Measurements from ENCODE around the gene CFAP97. TPM values are rescaled to one million over a fixed set of nuclear protein-coding genes. Genes with fewer than 3 reads are reported as not detected.

The CFAP97 gene
- total RNA-seq, 2 donors from 2014 or later: 12.2 to 22.4 TPM

DNA sequence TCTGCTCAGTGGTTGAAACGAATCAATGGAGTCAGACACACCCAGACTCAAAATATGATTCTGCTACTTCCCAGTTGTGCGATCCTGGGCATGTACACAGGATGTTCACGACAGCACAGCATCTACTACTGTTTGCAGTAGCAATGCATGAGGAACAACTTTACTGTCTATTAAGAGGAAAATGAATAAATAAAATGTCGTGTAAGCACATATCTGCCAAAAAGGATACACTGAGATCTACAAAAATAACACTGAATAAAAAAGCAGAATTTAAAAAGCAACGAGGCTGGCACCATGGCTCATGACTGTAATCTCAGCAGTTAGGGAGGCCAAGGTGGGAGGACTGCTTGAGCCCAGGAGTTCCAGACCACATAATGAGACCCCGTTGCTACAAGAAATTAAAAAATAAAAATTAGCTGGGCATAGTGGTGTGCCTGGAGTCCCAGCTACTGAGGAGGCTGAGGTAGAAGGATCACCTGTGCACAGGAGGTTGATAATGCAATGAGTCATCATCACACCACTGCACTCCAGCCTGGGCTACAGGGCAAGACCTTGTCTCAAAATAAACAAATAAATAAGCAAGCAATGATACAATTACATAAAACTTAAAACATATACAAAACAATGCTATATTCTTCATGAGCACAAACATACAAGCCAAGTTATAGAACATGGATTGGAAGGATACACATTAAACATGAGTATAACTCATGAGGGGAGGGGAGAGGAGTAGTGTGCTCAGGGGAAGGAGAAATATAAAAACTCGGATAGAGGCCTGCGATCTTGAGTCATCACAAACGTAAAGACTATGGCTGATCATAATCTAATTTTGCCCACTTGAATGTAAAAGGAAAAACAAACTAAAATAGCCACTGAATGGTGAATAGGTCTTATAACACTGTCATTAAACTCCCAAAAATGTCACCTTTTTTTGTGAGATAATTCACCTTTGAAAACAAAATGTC lies 8.6 kb downstream of the CFAP97 start:
- no peaks in the 10 kb centered on the region for H3K9me3 ChIP-seq
- no peak overlapping the region for H3K27ac ChIP-seq
- TF ChIP-seq, protein P1, sequence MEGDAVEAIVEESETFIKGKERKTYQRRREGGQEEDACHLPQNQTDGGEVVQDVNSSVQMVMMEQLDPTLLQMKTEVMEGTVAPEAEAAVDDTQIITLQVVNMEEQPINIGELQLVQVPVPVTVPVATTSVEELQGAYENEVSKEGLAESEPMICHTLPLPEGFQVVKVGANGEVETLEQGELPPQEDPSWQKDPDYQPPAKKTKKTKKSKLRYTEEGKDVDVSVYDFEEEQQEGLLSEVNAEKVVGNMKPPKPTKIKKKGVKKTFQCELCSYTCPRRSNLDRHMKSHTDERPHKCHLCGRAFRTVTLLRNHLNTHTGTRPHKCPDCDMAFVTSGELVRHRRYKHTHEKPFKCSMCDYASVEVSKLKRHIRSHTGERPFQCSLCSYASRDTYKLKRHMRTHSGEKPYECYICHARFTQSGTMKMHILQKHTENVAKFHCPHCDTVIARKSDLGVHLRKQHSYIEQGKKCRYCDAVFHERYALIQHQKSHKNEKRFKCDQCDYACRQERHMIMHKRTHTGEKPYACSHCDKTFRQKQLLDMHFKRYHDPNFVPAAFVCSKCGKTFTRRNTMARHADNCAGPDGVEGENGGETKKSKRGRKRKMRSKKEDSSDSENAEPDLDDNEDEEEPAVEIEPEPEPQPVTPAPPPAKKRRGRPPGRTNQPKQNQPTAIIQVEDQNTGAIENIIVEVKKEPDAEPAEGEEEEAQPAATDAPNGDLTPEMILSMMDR (IDR thresholded peaks at IDR 0.05): no peak
- no peak overlapping the region for H3K9ac ChIP-seq (ENCODE audit: low read depth in 2 of 2, low read length in 2 of 2)
- no peak overlapping the region for H3K4me3 ChIP-seq
- intact Hi-C loops (cut with DNase I): no loop called here
- no peaks in the 10 kb centered on the region for H3K27me3 ChIP-seq
- no peaks in the 10 kb centered on the region for H3K4me1 ChIP-seq
- H3K36me3 ChIP-seq: no peaks in the 10 kb centered on the region
- DNase-seq: no peak

DNA sequence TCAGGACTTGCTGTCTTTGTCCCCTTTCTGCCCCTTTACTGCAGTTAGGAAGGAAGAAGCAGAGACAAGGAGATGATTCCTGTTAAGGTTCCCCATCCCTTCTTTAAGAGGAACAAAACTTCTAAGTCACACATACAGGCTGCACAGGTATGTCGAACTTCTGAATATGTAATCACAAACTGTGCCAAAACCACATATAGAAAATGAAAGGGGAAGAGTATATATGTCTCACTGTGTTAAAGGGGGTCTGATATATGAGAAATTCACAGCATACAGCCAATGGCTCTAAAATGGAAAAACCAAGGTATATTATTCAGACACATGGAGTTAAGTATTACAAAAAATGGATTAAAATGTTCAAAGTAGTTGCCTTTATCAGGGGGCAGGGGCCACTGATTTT lies 11.7 kb downstream of the CFAP97 start:
- no peak for DNase-seq
- no peak overlapping the region for H3K27ac ChIP-seq
- intact Hi-C loops (cut with DNase I): no loop called here
- no peaks in the 10 kb centered on the region for H3K4me1 ChIP-seq
- no peaks in the 10 kb centered on the region for H3K36me3 ChIP-seq
- TF ChIP-seq, protein P1 (IDR thresholded peaks at IDR 0.05): no peak
- H3K9ac ChIP-seq (ENCODE audit: low read depth in 2 of 2, low read length in 2 of 2): no peak overlapping the region
- no peaks in the 10 kb centered on the region for H3K9me3 ChIP-seq
- no peaks in the 10 kb centered on the region for H3K27me3 ChIP-seq
- H3K4me3 ChIP-seq: no peak overlapping the region

DNA sequence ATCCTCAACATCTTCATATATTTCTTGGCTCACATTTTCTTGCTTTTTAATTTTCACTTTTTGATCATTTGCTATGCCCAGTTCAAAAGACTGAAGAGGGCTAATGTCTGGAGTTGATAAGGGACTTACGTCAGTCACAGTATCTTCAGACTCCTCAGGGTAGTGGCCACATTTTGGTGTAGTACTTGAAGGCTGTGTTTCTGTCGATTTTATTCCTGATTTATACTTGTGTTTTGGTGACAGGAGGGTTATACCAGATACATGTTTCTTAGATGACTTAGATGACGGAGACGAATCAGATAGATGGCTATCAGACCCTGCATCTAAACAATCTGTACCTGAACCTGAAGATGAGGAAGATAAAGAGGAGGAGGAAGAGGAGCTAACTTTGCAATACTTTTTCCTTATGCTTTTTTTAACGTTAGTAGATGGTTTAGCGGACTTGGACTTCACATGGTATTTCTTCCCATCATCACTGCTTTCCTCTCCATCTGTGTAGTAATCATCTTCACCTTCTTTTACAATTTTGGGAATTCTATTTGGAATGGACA lies 13.4 kb downstream of the CFAP97 start:
- H3K27me3 ChIP-seq: no peaks in the 10 kb centered on the region
- DNase-seq: no peak
- H3K9ac ChIP-seq (ENCODE audit: low read depth in 2 of 2, low read length in 2 of 2): no peak overlapping the region
- TF ChIP-seq, protein P1 (IDR thresholded peaks at IDR 0.05): no peak
- no peaks in the 10 kb centered on the region for H3K9me3 ChIP-seq
- H3K4me1 ChIP-seq: no peaks in the 10 kb centered on the region
- H3K27ac ChIP-seq: no peak overlapping the region
- H3K4me3 ChIP-seq: no peak overlapping the region
- no peaks in the 10 kb centered on the region for H3K36me3 ChIP-seq
- intact Hi-C loops (cut with DNase I): no loop called here

DNA sequence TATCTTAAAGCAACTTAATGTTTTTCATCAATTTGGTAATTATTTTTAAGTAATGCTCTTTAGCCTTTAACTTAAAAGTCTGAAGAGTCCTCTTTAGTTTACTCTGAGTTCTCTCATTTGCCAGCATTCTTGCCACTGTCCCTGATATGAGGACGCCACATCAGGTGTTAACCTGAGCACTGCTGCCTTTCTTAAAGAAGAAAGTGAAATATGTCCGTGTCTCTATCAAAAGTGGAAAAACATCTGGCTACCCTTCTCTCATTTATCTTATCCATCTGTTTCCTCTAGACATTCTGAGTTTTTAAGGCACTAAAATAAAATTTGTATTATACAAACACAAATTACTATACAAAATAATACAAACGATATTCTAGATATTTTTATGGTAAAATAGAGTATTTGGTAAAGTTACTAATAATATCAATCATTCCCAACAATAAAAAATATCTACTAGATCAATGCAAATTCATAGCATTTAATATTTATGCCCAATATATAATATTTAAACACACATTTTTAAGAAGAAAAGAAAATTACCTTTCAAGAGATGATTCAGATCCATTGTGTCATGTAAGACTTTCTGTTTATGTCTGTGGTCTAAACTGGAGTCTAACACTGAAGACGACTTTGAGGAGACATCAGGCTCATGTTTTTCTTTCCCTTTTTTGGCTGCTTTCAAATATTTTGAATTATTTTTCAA lies 14.0 kb downstream of the CFAP97 start:
- intact Hi-C loops (cut with DNase I): loop anchor here (10.0 kb wide), 1 partner anchor 405 kb away; no protein-coding TSS in a partner anchor

DNA sequence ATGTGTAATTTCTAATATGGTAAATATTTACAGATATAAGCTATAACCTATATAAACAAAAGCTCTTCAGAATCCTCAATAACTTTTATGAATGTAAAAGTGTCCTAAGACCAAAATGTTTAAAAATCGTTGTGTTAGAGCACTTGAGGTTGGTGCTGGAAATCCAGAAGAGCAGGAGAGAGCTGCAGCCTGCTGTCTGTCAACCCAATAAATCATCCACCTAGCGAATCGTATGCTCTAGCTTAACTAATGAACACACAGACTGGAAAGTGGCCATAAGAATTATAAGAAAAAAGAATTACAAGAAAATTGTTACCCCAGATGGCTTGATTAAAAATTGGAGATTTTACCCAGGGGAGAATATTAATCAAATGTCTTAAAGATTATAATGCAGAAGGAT lies 17.0 kb downstream of the CFAP97 start:
- Histone ChIP-seq H3K27me3 (no peaks in the 10 kb centered on the region), H3K4me1 (no peaks in the 10 kb centered on the region), H3K9me3 (no peaks in the 10 kb centered on the region), H3K36me3 (no peaks in the 10 kb centered on the region), H3K27ac (no peak overlapping the region), H3K9ac (ENCODE audit: low read depth in 2 of 2, low read length in 2 of 2) (no peak overlapping the region), H3K4me3 (no peak overlapping the region)
- intact Hi-C loops (cut with DNase I): loop anchor here (10.0 kb wide), 1 partner anchor 408 kb away; no protein-coding TSS in a partner anchor
- no peak for DNase-seq
- TF ChIP-seq, protein P1 (IDR thresholded peaks at IDR 0.05): no peak

More for the DNA sequence above, 14.0 kb downstream of the CFAP97 start:
- Histone ChIP-seq H3K9ac (ENCODE audit: low read depth in 2 of 2, low read length in 2 of 2) (no peak overlapping the region), H3K4me1 (no peaks in the 10 kb centered on the region), H3K4me3 (no peak overlapping the region), H3K27me3 (no peaks in the 10 kb centered on the region), H3K9me3 (no peaks in the 10 kb centered on the region), H3K27ac (no peak overlapping the region), H3K36me3 (no peaks in the 10 kb centered on the region)
- TF ChIP-seq, protein P1 (IDR thresholded peaks at IDR 0.05): no peak
- DNase-seq: no peak
